ENCODE data around the gene DNMT1. TPM values are rescaled to one million over a fixed set of nuclear protein-coding genes. Genes with fewer than 3 reads are reported as not detected.

DNMT1 gene
- polyA plus RNA-seq, 1 of the 3 experiments (the other 2 are of a cell fraction): 58.3 TPM

GRCh38 chr19:10231612-10232228 lies 37.0 kb upstream of the DNMT1 start:
- ChIA-PET CTCF (interaction anchor here (1.0 to 5.1 kb wide), 6 partner anchors 13 to 301 kb away, joined by 3 to 31 read pairs (median 4); partner anchors contain the start of gene DNMT1), POLR2A (interaction anchor here (0.9 kb wide), 1 partner anchor 125 kb away, joined by 3 read pairs; the partner anchor contains the start of gene PPAN)
- peaks cover 0 to 22% of the 10 kb centered on the region in 2 experiments; a peak in 1 of 4 replicates for H3K4me1 ChIP-seq (ENCODE audit: control insufficient read depth in 1 of 2, insufficient read depth in 2 of 2, low read depth in 1 of 2, low read length in 1 of 2)
- TF ChIP-seq YY1 (IDR thresholded peaks at IDR 0.05; ENCODE audit: low read depth) (no peak), NFIC (IDR thresholded peaks at IDR 0.05; ENCODE audit: borderline replicate concordance) (no peak), EZH2phosphoT487 (IDR thresholded peaks at IDR 0.05; ENCODE audit: borderline replicate concordance, low read depth) (no peak)
- TF ChIP-seq, protein P1, sequence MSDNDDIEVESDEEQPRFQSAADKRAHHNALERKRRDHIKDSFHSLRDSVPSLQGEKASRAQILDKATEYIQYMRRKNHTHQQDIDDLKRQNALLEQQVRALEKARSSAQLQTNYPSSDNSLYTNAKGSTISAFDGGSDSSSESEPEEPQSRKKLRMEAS (IDR thresholded peaks at IDR 0.05; ENCODE audit: low read depth): no peak
- H3K9me3 ChIP-seq: no peaks in the 10 kb centered on the region
- H3K27me3 ChIP-seq (ENCODE audit: insufficient read depth): no peaks in the 10 kb centered on the region
- H3K4me3 ChIP-seq (ENCODE audit: low read depth in 2 of 2, low read length in 1 of 2): peak overlapping the region; percentile 72 to 98
- no peaks in the 10 kb centered on the region for H3K36me3 ChIP-seq (replicated peaks in 1 of 2; ENCODE audit: control insufficient read depth in 1 of 2, insufficient read depth in 2 of 2, low read length in 1 of 2)
- H3K9me2 ChIP-seq: no peaks in the 10 kb centered on the region
- 87% methylated on average over 5 of the region's 8 CpGs for WGBS (ENCODE audit: low lambda C conversion rate)
- H3K9ac ChIP-seq: peak overlapping the region; percentile 92; the same call in 1 of the 2 replicates
- H2AFZ ChIP-seq (ENCODE audit: low read depth): no peak overlapping the region
- H3K4me2 ChIP-seq: peak overlapping the region; percentile 98
- H4K20me1 ChIP-seq (ENCODE audit: insufficient read depth): 0 out of 2 replicates have a peak, but pooled peaks cover 4% of the 10 kb centered on the region
- H3F3A ChIP-seq (replicated peaks; ENCODE audit: insufficient read depth): peaks cover 4% of the 10 kb centered on the region
- no peak for DNase-seq
- H3K27ac ChIP-seq (ENCODE audit: low read depth in 2 of 2, low read length in 1 of 2): peak overlapping the region in 1 of 2 experiments; percentile 50; a peak in 1 of 4 replicates
- peaks cover 10% of the 10 kb centered on the region; the same call in 1 of the 2 replicates for H3K79me2 ChIP-seq (ENCODE audit: insufficient read depth)

DNA sequence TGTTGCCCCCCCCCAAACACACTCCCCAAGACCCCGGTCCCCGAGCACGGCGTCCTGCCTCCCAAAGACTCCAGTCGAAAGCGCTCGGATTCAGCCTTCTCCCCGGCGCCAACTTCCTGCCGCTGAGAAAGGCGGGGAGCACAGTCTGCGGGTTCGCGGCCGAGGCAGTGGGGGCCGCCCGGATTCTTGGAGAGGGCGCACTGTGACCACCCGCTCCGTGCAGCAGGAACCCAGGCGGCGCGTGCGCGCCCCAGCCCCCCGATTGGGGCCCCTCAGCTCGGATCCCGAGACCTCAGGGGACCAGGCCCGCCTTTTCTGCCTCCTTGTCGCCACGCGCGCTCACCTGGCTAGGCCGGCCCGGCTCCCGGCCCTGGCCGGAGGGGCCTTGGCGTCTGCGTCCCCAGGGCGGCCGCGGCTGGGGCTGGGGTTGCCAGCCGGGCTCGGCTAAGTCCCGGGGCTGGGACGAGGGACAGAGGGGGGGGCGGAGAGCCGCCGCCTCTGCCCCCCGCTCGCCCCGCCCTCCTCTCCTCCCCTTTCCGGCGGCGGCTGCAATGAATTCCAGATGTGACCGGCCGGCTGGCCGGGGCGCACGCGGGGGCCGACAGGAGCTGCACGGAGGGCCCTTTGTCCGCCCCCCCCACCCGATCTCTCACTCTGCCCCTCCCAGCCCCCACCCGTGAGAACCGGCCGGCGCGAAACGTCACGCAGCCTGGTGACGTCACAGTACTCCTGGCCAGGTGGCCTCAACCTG lies 36.3 kb upstream of the DNMT1 start, which contains the start of gene S1PR2:
TSS of gene S1PR2 (minus strand) at position 471 of the 751 bp plus-strand sequence. CDS start 6,426 bp downstream, outside the sequence.
- Histone ChIP-seq H3K9me3 (no peaks in the 10 kb centered on the region), H3K4me3 (ENCODE audit: low read depth in 2 of 2, low read length in 1 of 2) (peak within 1 kb of the TSS; percentile 72 to 98), H3K79me2 (ENCODE audit: insufficient read depth) (peaks cover 10% of the 10 kb centered on the region; the same call in 1 of the 2 replicates), H3F3A (replicated peaks; ENCODE audit: insufficient read depth) (peaks cover 4% of the 10 kb centered on the region), H2AFZ (ENCODE audit: low read depth) (peak within 1 kb of the TSS; percentile 83), H3K9me2 (no peaks in the 10 kb centered on the region), H4K20me1 (ENCODE audit: insufficient read depth) (0 out of 2 replicates have a peak, but pooled peaks cover 4% of the 10 kb centered on the region), H3K36me3 (replicated peaks in 1 of 2; ENCODE audit: control insufficient read depth in 1 of 2, insufficient read depth in 2 of 2, low read length in 1 of 2) (no peaks in the 10 kb centered on the region), H3K27ac (ENCODE audit: low read depth in 2 of 2, low read length in 1 of 2) (peak within 1 kb of the TSS; percentile 54 to 88; a peak in 3 of 4 replicates), H3K4me2 (peak within 1 kb of the TSS; percentile 98), H3K4me1 (ENCODE audit: control insufficient read depth in 1 of 2, insufficient read depth in 2 of 2, low read depth in 1 of 2, low read length in 1 of 2) (peaks cover 0 to 25% of the 10 kb centered on the region in 2 experiments; a peak in 1 of 4 replicates), H3K9ac (peak within 1 kb of the TSS; percentile 92), H3K27me3 (ENCODE audit: insufficient read depth) (no peaks in the 10 kb centered on the region)
- peak; percentile 97 for DNase-seq
- WGBS (ENCODE audit: low lambda C conversion rate): 1% methylated on average over 28 of the region's 73 CpGs
- POLR2A ChIA-PET: interaction anchor here (0.9 to 1.6 kb wide), 2 partner anchors 37 to 124 kb away, joined by 3 read pairs; partner anchors contain the start of gene PPAN
- TF ChIP-seq NFIC (IDR thresholded peaks at IDR 0.05; ENCODE audit: borderline replicate concordance) (no peak), NRF1 (IDR thresholded peaks at IDR 0.05; ENCODE audit: low read depth, low read length) (peak; percentile 33; the same call in 1 of the 2 replicates), TCF12 (IDR thresholded peaks at IDR 0.05) (peak; percentile 85), RCOR1 (IDR thresholded peaks at IDR 0.05; ENCODE audit: low read length) (no peak), JUND (IDR thresholded peaks at IDR 0.05) (no peak), POLR2AphosphoS5 (IDR thresholded peaks at IDR 0.05; ENCODE audit: low read depth, low read length) (peak; percentile 19; the same call in 1 of the 2 replicates), CHD2 (IDR thresholded peaks at IDR 0.05; ENCODE audit: low read length, partially characterized antibody) (peak; percentile 10)
- TF ChIP-seq, protein P1 (IDR thresholded peaks at IDR 0.05; ENCODE audit: low read depth): peak; percentile 38; the same call in 1 of the 2 replicates
- CTCF ChIA-PET: interaction anchor here (1.0 to 5.1 kb wide), 6 partner anchors 14 to 300 kb away, joined by 3 to 31 read pairs (median 4); partner anchors contain the start of gene DNMT1

All from SK-N-SH (cell line).